Aorta (tissue), 5 donors: Measurements from ENCODE around the gene AFDN. TPM values are rescaled to one million over a fixed set of nuclear protein-coding genes. Genes with fewer than 3 reads are reported as not detected.

Experiments used
- ATAC-seq: fragments of 200-7000 bp; cut with Tn5 transposase; one replicate; pipeline ENCODE4 v1.9.1; 2022; ENCODE audit warnings: moderate library complexity; ENCODE audit not compliant: low FRiP score
- DNase-seq, 2 donors: peaks; one replicate each; pipeline ENCODE4 v3.0.0-alpha.2; 2020
- H3K27ac ChIP-seq, 2 donors: one replicate each; pipeline ENCODE4 v1.5.1; 2013; ENCODE audit warnings: low read length in 2 of 2, mild to moderate bottlenecking in 2 of 2, moderate library complexity in 2 of 2, control low read depth in 1 of 2, inconsistent platforms in 1 of 2, low read depth in 1 of 2
- H3K27me3 ChIP-seq, 2 donors: one replicate each; pipeline ENCODE4 v1.6.1; 2013; ENCODE audit warnings: control low read depth in 1 of 2, low read length in 1 of 2, mild to moderate bottlenecking in 1 of 2, moderate library complexity in 1 of 2; ENCODE audit not compliant: insufficient read depth in 2 of 2, control insufficient read depth in 1 of 2
- H3K36me3 ChIP-seq, 2 donors: one replicate each; pipeline ENCODE4 v1.6.1; 2013; ENCODE audit warnings: control low read depth in 1 of 2, low read length in 1 of 2, mild to moderate bottlenecking in 1 of 2; ENCODE audit not compliant: insufficient read depth in 2 of 2, control insufficient read depth in 1 of 2
- H3K4me1 ChIP-seq, 2 donors: one replicate each; pipeline ENCODE4 v1.6.1; 2013; ENCODE audit warnings: low read length in 2 of 2, control low read depth in 1 of 2, mild to moderate bottlenecking in 1 of 2, moderate library complexity in 1 of 2; ENCODE audit not compliant: insufficient read depth in 2 of 2, control insufficient read depth in 1 of 2
- H3K4me3 ChIP-seq, 2 donors: one replicate each; pipeline ENCODE4 v1.5.1; 2013; ENCODE audit warnings: low read length in 2 of 2, control low read depth in 1 of 2, mild to moderate bottlenecking in 1 of 2
- H3K9me3 ChIP-seq: one replicate; pipeline ENCODE4 v1.6.1; 2013; ENCODE audit warnings: mild to moderate bottlenecking, low read length; ENCODE audit not compliant: control insufficient read depth
- WGBS, 2 donors: extraction: QIAGEN DNeasy Blood & Tissue Kit; methylation state at CpG; one replicate each; pipeline ENCODE4 v1.1.7; 2013; 5-methylcytosine and 5-hydroxymethylcytosine counted together
- intact Hi-C, 2 donors: fragments of 100-400 bp; cut with DNase I; formaldehyde crosslinking; loops; one replicate each; pipeline versions ENCODE4 v1.14.2 to v1.15.0; 2022
- polyA plus RNA-seq, 2 donors: library from polyadenylated mRNA; stranded (reverse); fragments of 200-250 nt; gene quantifications; one replicate each; pipeline ENCODE4 v1.2.3, GENCODE V29; 2013
- total RNA-seq, 2 donors: library from RNA; stranded (reverse); fragmentation: NEBNext Ultra II Directional; extraction: Animal tissue kit (Norgen Biotek cat#: 25700); gene quantifications; one replicate each; pipeline ENCODE4 v1.2.1, GENCODE V29; 2021
- donor health status: healthy with polysubstance abuse.
- donor health status: Bipolar disorder and iron deficiency.
- donor health status: DM: no; HTN: no; CAD: no.
- donor health status: DM: no; HTN: no; CAD: no.
- donor health status: DM: yes; HTN: yes; CAD: no.

AFDN gene
- total and polyA plus RNA-seq, 4 donors: 15.5 to 99.2 (median 47.5) TPM

- intact Hi-C loops: no loop called here
- Histone ChIP-seq H3K9me3 (no peaks in the 10 kb centered on the region), H3K4me1 (no peaks in the 10 kb centered on the region), H3K27me3 (no peaks in the 10 kb centered on the region), H3K4me3 (no peak overlapping the region), H3K36me3 (peaks cover 0 to 15% of the 10 kb centered on the region in 2 donors), H3K27ac (no peak overlapping the region)
- ATAC-seq (no peak), DNase-seq (no peak)
- WGBS, 2 donors: 72 to 76% methylated on average over 7 of the region's 7 CpGs
These were observed 122.5 kb downstream of the AFDN start for GRCh38 chr6:167949121-167949684.

- ATAC-seq: no peak
- Histone ChIP-seq H3K36me3 (peaks cover 0 to 14% of the 10 kb centered on the region in 2 donors), H3K4me3 (no peak overlapping the region), H3K27me3 (no peaks in the 10 kb centered on the region), H3K27ac (no peak overlapping the region), H3K9me3 (no peaks in the 10 kb centered on the region), H3K4me1 (no peaks in the 10 kb centered on the region)
- WGBS, 2 donors: 84 to 87% methylated on average over 29 of the region's 29 CpGs
- no peak for DNase-seq
- intact Hi-C loops: no loop called here
These were observed 125.2 kb downstream of the AFDN start for GRCh38 chr6:167951781-167952511.

DNA sequence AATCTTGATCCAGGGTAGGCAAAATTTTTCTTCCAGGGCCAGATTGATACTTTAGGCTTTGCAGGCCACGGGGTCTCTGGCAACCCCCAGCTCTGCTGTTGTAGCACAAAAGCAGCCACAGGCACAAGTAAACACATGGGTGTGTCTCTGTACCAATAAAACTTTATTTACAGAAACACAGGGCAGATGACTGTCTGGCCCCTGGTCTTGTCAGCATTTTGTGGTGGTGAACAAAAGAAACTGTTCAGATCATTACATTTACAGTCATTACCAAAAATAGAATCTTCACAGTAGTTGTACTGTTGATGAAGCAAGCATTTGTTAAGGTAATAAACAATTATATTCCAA lies 125.8 kb downstream of the AFDN start:
- no peak for DNase-seq

DNA sequence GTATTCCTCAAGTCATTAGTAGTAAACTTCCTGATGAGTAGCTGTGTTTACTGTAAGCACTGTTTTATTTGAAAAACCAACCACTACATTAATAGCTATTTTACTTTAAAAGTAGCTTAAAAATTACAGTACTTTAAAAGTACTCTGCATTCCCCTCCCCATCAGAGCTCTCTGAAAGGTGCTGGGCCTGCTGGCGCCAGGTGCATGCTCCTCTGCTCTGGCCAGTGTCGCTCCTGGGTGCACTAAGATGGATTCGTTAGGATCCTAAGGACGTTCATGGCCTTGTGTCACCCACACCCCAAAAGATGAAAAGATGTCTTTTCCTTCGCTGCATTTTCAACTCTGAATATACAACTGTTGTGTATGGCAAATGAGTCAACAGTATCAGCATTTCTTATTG lies 126.8 kb downstream of the AFDN start:
- Histone ChIP-seq H3K36me3 (peaks cover under 1 to 12% of the 10 kb centered on the region in 2 donors), H3K9me3 (no peaks in the 10 kb centered on the region), H3K4me1 (no peaks in the 10 kb centered on the region), H3K27me3 (no peaks in the 10 kb centered on the region), H3K4me3 (no peak overlapping the region), H3K27ac (no peak overlapping the region)
- 93 to 95% methylated on average over 5 of the region's 5 CpGs for WGBS, 2 donors
- DNase-seq (no peak), ATAC-seq (no peak)
- intact Hi-C loops: no loop called here

More for the DNA sequence above, 125.8 kb downstream of the AFDN start:
- H3K4me3 ChIP-seq: no peak overlapping the region
- H3K36me3 ChIP-seq: peaks cover 0 to 14% of the 10 kb centered on the region in 2 donors
- no peaks in the 10 kb centered on the region for H3K27me3 ChIP-seq
- no peak overlapping the region for H3K27ac ChIP-seq
- H3K4me1 ChIP-seq: no peaks in the 10 kb centered on the region
- no peaks in the 10 kb centered on the region for H3K9me3 ChIP-seq
- WGBS, 2 donors: 92 to 97% methylated on average over 1 of the region's 1 CpG
- ATAC-seq: no peak
- intact Hi-C loops: no loop called here

DNA sequence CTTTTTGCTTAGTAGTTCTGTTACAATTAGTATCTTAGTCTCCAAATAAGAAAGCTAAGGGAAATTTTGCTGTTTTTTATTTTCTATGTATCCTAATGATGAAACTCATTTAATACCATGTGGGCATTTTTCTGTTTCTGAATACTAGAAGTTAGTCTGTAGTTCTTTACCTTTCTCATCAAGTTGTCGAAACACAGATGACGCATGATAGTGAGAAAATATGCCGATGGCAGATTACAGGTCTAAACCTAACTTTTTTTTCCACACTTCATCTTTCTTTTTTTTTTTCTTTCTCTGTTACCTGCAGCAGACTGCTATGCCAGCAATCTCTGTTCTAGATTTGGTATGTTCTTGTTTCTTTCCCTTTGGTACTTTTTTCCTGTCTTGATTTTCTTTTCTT lies 127.4 kb downstream of the AFDN start:
- 96% methylated on average over 3 of the region's 3 CpGs for WGBS, 2 donors
- no peaks in the 10 kb centered on the region for H3K9me3 ChIP-seq
- H3K4me3 ChIP-seq: no peak overlapping the region
- ATAC-seq: no peak
- intact Hi-C loops: no loop called here
- no peak overlapping the region for H3K27ac ChIP-seq
- no peaks in the 10 kb centered on the region for H3K4me1 ChIP-seq
- no peaks in the 10 kb centered on the region for H3K27me3 ChIP-seq
- peaks cover 2 to 9% of the 10 kb centered on the region in 2 donors for H3K36me3 ChIP-seq
- no peak for DNase-seq

GRCh38 chr6:167956491-167956890 lies 129.8 kb downstream of the AFDN start:
- ATAC-seq (no peak), DNase-seq (no peak)
- Histone ChIP-seq H3K9me3 (no peaks in the 10 kb centered on the region), H3K27ac (no peak overlapping the region), H3K27me3 (no peaks in the 10 kb centered on the region), H3K4me1 (no peaks in the 10 kb centered on the region), H3K4me3 (no peak overlapping the region), H3K36me3 (peaks cover 2 to 5% of the 10 kb centered on the region in 2 donors)
- intact Hi-C loops: no loop called here
- 97% methylated on average over 6 of the region's 6 CpGs for WGBS, 2 donors

DNA sequence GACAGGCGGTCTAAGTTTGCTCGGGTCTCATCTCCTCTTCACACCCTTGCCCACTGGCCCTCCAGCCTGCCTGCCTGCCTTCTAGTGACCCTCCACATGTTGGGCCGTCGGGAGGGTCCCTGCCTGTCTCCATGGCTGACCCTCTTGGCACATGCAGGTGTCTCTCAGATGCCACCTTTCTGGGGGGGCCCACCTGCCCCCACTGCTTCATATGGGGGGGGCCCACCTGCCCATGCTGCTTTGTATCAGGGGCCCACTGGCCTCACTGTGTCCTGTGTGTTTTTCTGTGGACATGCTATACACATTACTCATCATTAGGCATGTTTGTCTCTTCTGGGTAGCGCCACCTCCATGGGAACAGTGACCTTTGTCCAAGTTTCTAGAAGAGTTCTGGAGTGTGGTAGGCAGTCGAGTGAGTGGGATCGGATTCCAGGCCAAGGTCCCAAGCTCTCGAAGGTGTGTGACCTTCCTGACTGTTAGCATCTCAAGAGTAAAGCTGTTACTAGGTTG lies 130.3 kb downstream of the AFDN start:
- Histone ChIP-seq H3K36me3 (peaks cover under 1 to 2% of the 10 kb centered on the region in 2 donors), H3K27me3 (no peaks in the 10 kb centered on the region), H3K9me3 (no peaks in the 10 kb centered on the region), H3K4me3 (no peak overlapping the region), H3K27ac (no peak overlapping the region), H3K4me1 (no peaks in the 10 kb centered on the region)
- DNase-seq: no peak
- intact Hi-C loops: no loop called here
- 91% methylated on average over 8 of the region's 8 CpGs for WGBS, 2 donors
- no peak for ATAC-seq

- no peak for ATAC-seq
- Histone ChIP-seq H3K4me3 (no peak overlapping the region), H3K27ac (no peak overlapping the region), H3K4me1 (no peaks in the 10 kb centered on the region), H3K9me3 (no peaks in the 10 kb centered on the region), H3K36me3 (peaks cover 0 to 2% of the 10 kb centered on the region in 2 donors), H3K27me3 (no peaks in the 10 kb centered on the region)
- 96 to 97% methylated on average over 6 of the region's 6 CpGs for WGBS, 2 donors
- intact Hi-C loops: no loop called here
- no peak for DNase-seq
These were observed 130.9 kb downstream of the AFDN start for GRCh38 chr6:167957626-167958025.

DNA sequence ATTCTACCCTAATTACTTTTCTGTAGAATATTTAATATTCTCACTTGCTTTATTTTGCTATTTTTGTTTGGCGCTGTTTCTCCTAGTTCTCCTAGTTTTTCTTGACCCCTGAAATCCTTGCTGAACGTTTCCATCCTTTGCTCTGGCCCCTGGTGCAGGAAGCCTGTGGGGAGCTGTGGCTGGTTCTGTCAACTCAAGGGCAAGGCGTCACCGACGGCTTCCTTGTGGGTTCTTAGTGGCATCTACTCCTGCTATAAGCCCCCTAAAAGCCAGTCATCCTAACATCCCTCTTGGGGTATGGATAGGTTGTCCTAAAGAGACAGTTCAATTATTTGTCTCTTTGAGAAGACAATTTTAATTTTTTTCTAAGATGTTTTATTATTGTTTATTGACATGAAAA lies 133.9 kb downstream of the AFDN start:
- no peak for ATAC-seq
- intact Hi-C loops: no loop called here
- WGBS, 2 donors: 91 to 93% methylated on average over 5 of the region's 5 CpGs

More for the DNA sequence above, 133.9 kb downstream of the AFDN start:
- no peak for DNase-seq
- Histone ChIP-seq H3K36me3 (peaks cover 2 to 3% of the 10 kb centered on the region in 2 donors), H3K4me1 (no peaks in the 10 kb centered on the region), H3K9me3 (no peaks in the 10 kb centered on the region), H3K27ac (no peak overlapping the region), H3K4me3 (no peak overlapping the region), H3K27me3 (no peaks in the 10 kb centered on the region)
